IPS-11a (cell line): ENCODE measurements around the gene OR2T35.

ENCODE experiments used
- H3K4me3 ChIP-seq: one replicate; pipeline ENCODE4 v1.5.1; 2013; ENCODE audit warnings: low read depth, low read length, control low read depth

Gene OR2T35

GRCh38 chr1:248627971-248628844 is 16.9 kb downstream of the OR2T35 start:
- no peak overlapping the region for H3K4me3 ChIP-seq

- no peak overlapping the region for H3K4me3 ChIP-seq
Measured at GRCh38 chr1:248625971-248626370, 19.1 kb downstream of the OR2T35 start.

GRCh38 chr1:248625166-248625565 is 19.9 kb downstream of the OR2T35 start:
- no peak overlapping the region for H3K4me3 ChIP-seq

- no peak overlapping the region for H3K4me3 ChIP-seq
Measured at GRCh38 chr1:248622570-248623001, 22.5 kb downstream of the OR2T35 start.

GRCh38 chr1:248621770-248622169 is 23.3 kb downstream of the OR2T35 start:
- no peak overlapping the region for H3K4me3 ChIP-seq

- no peak overlapping the region for H3K4me3 ChIP-seq
Measured at GRCh38 chr1:248618878-248619277, 26.2 kb downstream of the OR2T35 start.

GRCh38 chr1:248618119-248618518 is 27.0 kb downstream of the OR2T35 start:
- no peak overlapping the region for H3K4me3 ChIP-seq

- no peak overlapping the region for H3K4me3 ChIP-seq
Measured at GRCh38 chr1:248613742-248614141, 31.3 kb downstream of the OR2T35 start.

- H3K4me3 ChIP-seq, result no peak overlapping the region
Measured at GRCh38 chr1:248611883-248612414, 33.1 kb downstream of the OR2T35 start.

- no peak overlapping the region for H3K4me3 ChIP-seq
Measured at GRCh38 chr1:248610301-248610700, 34.8 kb downstream of the OR2T35 start.

- H3K4me3 ChIP-seq, result no peak overlapping the region
Measured at GRCh38 chr1:248599396-248599795, 45.7 kb downstream of the OR2T35 start.

- no peak within 1 kb of the TSS for H3K4me3 ChIP-seq
Measured at GRCh38 chr1:248597589-248597988, 47.5 kb downstream of the OR2T35 start, which contains the start of gene OR2T10. Gene OR2T10, minus strand, starts transcription at chr1:248597700. Its CDS starts 3,932 bp downstream, at chr1:248593768.

- no peak overlapping the region for H3K4me3 ChIP-seq
Measured at GRCh38 chr1:248596615-248597014, 48.5 kb downstream of the OR2T35 start.

- no peak overlapping the region for H3K4me3 ChIP-seq
Measured at GRCh38 chr1:248593226-248593625, 51.9 kb downstream of the OR2T35 start.

- no peak overlapping the region for H3K4me3 ChIP-seq
Measured at GRCh38 chr1:248592655-248593054, 52.4 kb downstream of the OR2T35 start.

- no peak overlapping the region for H3K4me3 ChIP-seq
Measured at GRCh38 chr1:248590055-248590454, 55.0 kb downstream of the OR2T35 start.

- no peak overlapping the region for H3K4me3 ChIP-seq
Measured at GRCh38 chr1:248589334-248589733, 55.7 kb downstream of the OR2T35 start.
